Left hindlimb (tissue), 1 donor: ENCODE results near the gene LMNB1.
A peak's percentile ranks its signal among the peaks of the same experiment; 100 is the strongest.
"Not testable (repeated sequence)": the region's sequence is repeated elsewhere in the genome, so short reads cannot be mapped to it uniquely, and the experiment has no call there.

Experiments used
- DNase-seq: peaks from one replicate; pipeline ENCODE4 v3.0.0-alpha.2; 2018

The LMNB1 gene, protein sequence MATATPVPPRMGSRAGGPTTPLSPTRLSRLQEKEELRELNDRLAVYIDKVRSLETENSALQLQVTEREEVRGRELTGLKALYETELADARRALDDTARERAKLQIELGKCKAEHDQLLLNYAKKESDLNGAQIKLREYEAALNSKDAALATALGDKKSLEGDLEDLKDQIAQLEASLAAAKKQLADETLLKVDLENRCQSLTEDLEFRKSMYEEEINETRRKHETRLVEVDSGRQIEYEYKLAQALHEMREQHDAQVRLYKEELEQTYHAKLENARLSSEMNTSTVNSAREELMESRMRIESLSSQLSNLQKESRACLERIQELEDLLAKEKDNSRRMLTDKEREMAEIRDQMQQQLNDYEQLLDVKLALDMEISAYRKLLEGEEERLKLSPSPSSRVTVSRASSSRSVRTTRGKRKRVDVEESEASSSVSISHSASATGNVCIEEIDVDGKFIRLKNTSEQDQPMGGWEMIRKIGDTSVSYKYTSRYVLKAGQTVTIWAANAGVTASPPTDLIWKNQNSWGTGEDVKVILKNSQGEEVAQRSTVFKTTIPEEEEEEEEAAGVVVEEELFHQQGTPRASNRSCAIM

DNA sequence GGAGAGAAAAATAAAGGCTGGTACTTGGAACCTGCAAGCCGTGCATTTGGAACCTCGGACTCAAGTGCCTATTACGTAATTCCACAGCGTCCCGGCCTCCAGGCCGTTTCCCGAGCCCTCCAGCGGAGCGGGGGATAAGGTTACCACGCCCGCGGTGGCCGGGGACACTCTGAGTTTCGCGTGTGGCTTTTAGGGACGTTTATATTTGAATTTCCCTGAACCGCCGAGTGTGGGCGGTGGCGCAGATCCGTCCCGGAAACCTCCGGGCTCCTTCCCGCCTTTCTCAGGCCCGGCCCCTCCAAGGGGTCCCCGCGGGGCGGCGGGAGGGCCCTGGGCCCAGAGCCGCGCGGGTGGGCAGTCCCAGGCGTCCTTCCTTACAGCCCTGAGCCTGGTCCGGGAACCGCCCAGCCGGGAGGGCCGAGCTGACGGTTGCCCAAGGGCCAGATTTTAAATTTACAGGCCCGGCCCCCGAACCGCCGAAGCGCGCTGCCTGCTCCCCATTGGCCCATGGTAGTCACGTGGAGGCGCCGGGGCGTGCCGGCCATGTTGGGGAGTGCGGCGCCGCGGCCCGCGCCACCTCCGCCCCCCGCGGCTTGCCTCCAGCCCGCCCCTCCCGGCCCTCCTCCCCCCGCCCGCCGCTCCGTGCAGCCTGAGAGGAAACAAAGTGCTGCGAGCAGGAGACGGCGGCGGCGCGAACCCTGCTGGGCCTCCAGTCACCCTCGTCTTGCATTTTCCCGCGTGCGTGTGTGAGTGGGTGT is at the start of gene LMNB1:
Gene LMNB1, plus strand, starts transcription at position 638 of the 758 bp plus-strand sequence. CDS start 373 bp downstream, outside the sequence.
- DNase-seq: peak; percentile 98

DNA sequence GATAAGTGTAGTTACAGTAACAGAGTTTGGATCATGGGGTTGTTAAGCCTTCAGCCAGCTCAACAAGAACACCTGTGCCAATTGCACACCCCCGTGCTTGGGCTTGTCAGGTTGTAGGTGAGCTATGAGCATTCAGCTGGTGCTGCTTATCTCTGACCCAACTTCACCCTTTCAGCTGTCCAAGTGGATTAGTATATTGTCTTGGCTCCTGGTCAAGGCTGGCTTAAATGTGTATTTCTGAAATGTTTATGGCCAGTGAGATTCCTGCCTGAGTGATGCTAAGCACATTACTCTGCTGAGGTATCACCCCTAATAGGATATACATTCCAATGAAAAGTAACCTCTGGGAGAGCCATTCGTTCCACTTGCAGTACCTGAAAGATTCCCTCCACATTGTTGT is 44.2 kb upstream of the LMNB1 start:
- no peak for DNase-seq

GRCh38 chr5:126734573-126734972 is 42.4 kb upstream of the LMNB1 start:
- not testable (repeated sequence) for DNase-seq

DNA sequence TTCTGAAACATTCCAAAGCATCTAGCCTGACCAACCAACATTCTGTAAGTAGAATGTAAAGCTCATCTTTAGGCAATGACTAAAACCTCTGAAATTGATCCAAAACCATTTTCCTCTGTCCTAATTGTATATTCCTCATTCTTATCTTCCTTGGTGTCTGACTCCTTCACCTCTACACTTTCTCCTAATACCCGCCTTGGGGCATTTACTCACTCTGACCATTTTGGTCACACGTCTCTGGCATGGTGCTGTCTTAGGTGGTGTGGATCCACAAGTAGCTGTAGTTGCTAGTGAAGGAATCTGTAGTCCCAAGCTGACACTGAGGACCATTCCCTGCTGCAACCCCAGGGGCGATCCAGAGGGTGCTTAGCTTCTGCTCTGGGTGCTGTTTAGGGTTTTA is 40.8 kb upstream of the LMNB1 start:
- no peak for DNase-seq

DNA sequence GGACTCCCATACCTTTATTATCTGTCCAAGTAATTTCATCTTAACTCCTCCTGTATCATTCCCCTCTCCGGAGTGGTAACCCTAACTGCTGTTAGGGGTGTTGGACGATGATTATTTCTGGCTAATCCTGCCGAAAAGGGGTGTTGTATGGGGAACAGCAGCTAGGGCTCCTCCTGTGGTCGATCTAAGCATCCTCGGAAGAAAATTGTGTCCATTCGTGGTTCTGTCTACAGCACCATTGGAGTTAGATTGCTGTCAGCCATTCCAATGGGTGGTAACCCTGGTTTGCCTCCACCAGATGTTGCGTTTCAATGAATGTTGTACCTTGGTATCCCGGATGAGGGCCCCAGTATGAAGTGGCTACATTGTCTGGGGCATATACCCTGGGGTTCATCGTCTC is 35.6 kb upstream of the LMNB1 start:
- DNase-seq: no peak

DNA sequence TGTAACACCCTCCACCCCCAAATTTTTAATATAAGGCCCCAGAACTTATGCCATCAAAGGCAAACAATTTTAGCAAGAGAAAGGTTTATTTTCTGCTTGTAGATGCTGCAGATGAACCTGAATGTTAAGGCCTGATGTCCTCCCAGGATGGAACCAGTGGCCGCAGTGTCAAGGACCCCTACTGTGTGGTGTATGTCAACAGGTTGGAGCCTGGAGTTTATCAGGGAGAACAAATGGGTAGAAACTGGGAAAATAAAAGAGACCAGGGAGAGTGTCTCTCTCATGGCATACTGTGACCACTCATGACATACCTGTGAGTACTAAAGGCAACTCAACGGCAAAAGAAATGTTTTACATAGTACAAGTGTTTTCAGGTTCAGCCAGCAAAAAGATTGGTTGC is 34.5 kb upstream of the LMNB1 start:
- no peak for DNase-seq

GRCh38 chr5:126744836-126745235 is 32.1 kb upstream of the LMNB1 start:
- DNase-seq: no peak

- no peak for DNase-seq
These were observed 31.5 kb upstream of the LMNB1 start for GRCh38 chr5:126745259-126745992.

DNA sequence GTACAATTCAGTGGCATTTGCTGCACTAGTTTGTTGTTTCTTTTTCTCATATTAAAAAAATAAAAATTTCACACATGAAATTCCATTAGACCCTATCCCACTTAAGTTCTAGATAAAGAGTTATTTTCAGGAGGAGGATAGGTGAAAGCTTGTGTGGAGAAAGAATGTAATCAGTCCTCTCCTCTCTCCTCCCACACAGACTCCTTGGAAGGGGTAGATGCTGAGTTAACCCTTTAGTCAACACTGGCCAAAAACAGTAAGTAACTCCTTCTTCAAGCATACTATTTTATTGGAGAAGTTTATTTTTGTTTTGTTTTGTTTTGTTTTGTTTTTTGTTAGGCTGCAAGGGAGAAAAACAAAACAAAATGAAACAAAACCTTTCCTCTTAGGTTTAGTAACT is 30.6 kb upstream of the LMNB1 start:
- no peak for DNase-seq

DNA sequence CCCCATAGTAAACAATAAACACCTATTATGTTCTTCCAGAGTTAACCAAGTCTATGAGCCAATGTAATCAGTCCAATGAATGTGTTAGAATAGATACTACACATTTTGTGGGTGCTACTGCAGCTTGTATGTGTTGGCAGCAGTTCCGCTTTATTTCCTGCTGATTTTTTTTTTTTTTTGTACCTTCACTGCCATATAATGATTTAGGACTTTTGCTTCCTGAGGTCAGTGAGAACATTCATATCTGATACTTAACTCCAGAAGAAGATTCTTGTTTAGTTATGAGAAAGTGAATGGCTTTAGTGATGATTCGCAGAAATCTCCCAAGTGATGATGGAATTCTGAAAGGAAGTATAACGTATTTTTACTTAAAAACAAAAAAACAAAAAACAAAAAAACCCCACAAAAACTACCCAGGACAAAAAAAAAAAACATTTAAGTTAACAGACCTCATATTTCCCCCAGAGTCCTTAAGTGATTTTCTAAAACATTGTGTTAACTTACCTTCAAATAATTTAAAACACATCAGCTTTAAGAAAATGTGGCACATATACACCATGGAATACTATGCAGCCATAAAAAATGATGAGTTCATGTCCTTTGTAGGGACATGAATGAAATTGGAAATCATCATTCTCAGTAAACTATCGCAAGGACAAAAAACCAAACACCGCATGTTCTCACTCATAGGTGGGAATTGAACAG is 24.7 kb upstream of the LMNB1 start:
- no peak for DNase-seq

- DNase-seq: no peak
These were observed 23.7 kb upstream of the LMNB1 start for GRCh38 chr5:126753227-126753626.

GRCh38 chr5:126754609-126755008 is 22.3 kb upstream of the LMNB1 start:
- DNase-seq: no peak

DNA sequence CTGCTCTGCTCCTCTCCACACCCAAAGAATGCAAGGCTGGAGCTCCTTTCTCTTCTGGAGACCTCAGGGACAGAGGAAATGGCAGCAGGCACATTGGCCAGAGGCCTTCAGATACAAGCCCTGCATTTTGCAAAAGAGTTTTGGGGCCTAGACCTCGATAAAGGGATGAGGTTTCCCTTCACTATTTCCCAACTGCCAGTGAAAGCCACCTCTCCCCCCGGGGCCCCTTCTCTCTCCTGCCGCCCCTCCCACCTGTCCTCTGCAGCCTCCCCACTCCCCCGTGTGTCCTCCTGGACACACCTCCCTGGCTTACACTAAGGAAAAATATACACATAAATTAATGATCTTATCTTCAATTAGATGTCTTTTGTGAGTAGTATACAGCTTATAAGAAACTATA is 21.3 kb upstream of the LMNB1 start:
- no peak for DNase-seq

GRCh38 chr5:126757713-126758357 is 19.1 kb upstream of the LMNB1 start:
- DNase-seq: no peak

DNA sequence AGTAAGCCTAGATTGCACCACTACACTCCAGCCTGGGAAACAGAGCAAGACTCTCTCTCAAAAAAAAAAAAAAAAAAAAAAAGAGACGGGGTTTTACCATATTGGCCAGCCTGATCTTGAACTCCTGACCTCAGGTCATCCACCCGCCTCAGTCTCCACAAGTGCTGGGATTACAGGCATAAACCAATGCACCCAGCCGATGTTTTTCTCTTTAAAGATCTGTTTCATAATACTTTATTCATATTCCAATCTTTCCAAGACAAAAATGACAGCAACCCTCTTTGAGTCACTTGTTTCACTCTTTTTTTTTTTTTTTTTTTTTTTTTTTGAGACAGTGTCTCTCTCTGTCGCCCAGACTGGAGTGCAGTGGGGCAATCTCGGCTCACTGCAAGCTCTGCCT is 13.6 kb upstream of the LMNB1 start:
- DNase-seq: no peak

GRCh38 chr5:126769703-126770102 is 7.2 kb upstream of the LMNB1 start:
- DNase-seq: no peak

- DNase-seq: not testable (repeated sequence)
These were observed 3.4 kb upstream of the LMNB1 start for GRCh38 chr5:126773536-126773935.

DNA sequence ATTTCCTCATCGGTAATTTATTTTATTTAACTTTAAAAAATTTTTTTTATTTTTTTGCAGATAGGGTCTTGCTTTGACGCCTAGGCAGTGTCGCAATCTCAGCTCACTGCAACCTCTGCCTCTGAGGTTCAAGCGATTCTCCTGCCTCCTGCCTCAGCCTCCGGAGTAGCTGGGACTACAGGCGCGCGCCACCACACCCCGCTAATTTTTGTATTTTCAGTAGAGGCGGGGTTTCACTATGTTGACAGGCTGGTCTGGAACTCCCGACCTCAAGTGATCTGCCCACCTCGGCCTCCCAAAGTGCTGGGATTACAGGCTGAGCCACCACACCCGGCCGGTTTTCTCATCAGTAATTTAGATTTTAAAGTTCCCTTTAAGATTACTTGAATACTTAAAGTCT is 2.3 kb upstream of the LMNB1 start:
- not testable (repeated sequence) for DNase-seq

- peak; percentile 72 for DNase-seq
These were observed 480 bp downstream of the LMNB1 start for GRCh38 chr5:126777257-126777974.

GRCh38 chr5:126777975-126778674 is 1.2 kb downstream of the LMNB1 start:
- peak; percentile 94 for DNase-seq
